ENCODE data around the gene ELMO3. TPM values are rescaled to one million over a fixed set of nuclear protein-coding genes. Genes with fewer than 3 reads are reported as not detected.

The ELMO3 gene
- total and polyA plus RNA-seq, 8 donors: 4.9 to 21.2 (median 8.5) TPM

- DNase-seq (peak in 2 of 4 donors; percentile 33 to 59), ATAC-seq (no peak)
- peaks cover 70 to 79% of the 10 kb centered on the region in 2 donors for H3K4me1 ChIP-seq
- peaks cover 0 to 7% of the 10 kb centered on the region in 2 donors for H3K27me3 ChIP-seq
- H3K27ac ChIP-seq: peak overlapping the region; percentile 92 to 97
- no peaks in the 10 kb centered on the region for H3K9me3 ChIP-seq
- TF ChIP-seq CTCF (IDR thresholded peaks at IDR 0.05): no peak
- peaks cover 0 to 17% of the 10 kb centered on the region in 2 donors for H3K36me3 ChIP-seq
- peak overlapping the region in 1 of 2 donors; percentile 81 for H3K4me3 ChIP-seq
- intact Hi-C loops (cut with DNase I): no loop called here
Measured at GRCh38 chr16:67243481-67243880, 44.5 kb downstream of the ELMO3 start.

DNA sequence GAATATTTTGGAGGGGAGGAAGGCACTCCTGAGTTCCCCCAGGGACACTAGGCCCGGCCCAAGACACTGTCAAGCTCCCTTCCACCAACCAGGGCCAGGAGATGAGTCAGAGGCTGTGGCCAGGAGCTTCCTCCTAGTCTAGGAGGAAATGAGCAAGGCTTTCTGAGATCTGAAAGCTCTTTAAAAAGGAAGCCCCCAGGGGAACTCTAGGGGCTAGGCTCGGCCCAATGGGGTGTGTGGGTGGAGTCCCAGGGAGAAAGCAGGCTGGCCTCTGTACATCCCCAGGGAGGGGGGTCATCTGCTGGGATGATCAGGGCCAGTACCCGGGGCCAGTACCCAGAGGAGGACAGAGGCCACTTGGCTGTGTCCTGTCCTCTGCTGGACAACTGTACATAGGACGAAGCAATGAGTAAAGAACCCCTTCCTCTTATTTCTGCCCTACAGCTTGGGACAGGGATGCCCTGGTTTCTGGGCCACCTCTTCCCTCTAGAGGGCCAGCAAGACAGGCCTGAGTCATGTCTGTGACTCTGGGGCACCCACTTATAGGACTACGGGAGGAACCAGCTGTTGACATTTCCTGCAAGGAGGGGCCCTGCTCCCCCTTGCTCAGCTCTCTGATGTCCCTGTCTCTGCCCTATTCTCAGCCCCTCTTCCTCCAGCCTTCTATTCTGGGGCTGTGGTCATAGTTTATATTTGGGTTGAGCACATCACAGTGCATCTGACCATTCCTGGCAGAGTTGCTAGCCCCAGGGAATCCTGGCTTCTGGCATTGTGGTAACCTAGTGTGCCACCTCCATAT lies 45.7 kb downstream of the ELMO3 start:
- peak in 1 of 2 donors; percentile 27 for TF ChIP-seq CTCF (IDR thresholded peaks at IDR 0.05)
- DNase-seq (peak in 2 of 4 donors; percentile 90 to 92), ATAC-seq (peak; percentile 0)
- Histone ChIP-seq H3K4me3 (peak overlapping the region in 1 of 2 donors; percentile 81), H3K27ac (peak overlapping the region; percentile 92 to 97), H3K36me3 (peaks cover 0 to 6% of the 10 kb centered on the region in 2 donors), H3K27me3 (peaks cover 0 to 18% of the 10 kb centered on the region in 2 donors), H3K9me3 (no peaks in the 10 kb centered on the region), H3K4me1 (peaks cover 75 to 86% of the 10 kb centered on the region in 2 donors)
- intact Hi-C loops (cut with DNase I): no loop called here

GRCh38 chr16:67245186-67245585 lies 46.3 kb downstream of the ELMO3 start:
- Histone ChIP-seq H3K4me1 (peaks cover 69 to 80% of the 10 kb centered on the region in 2 donors), H3K27ac (peak overlapping the region; percentile 92 to 97), H3K4me3 (peak overlapping the region in 1 of 2 donors; percentile 81), H3K9me3 (no peaks in the 10 kb centered on the region), H3K36me3 (peaks cover 0 to under 1% of the 10 kb centered on the region in 2 donors), H3K27me3 (peaks cover 0 to 24% of the 10 kb centered on the region in 2 donors)
- DNase-seq: no peak
- no peak for TF ChIP-seq CTCF (IDR thresholded peaks at IDR 0.05)
- intact Hi-C loops (cut with DNase I): no loop called here
- no peak for ATAC-seq

DNA sequence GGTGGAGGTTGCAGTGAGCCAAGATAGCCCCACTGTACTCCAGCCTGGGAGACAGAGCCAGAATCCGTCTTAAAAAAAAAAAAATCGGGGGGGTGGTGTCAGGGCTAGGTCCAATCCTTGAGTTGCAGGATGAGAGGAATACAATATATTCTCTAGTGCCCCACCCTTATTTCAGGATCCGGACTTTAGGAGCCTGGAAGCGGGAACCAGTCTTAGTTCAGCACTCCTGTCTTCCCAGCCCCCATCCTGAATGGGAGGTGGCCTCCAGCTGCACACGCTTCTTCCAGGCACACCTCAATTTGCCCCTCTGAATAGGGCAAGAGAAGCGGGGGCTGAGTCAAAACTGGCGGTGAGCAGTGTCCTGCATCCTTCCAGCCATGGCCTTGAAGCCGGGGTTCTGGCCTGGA lies 46.7 kb downstream of the ELMO3 start:
- peaks cover 65 to 75% of the 10 kb centered on the region in 2 donors for H3K4me1 ChIP-seq
- H3K36me3 ChIP-seq: no peaks in the 10 kb centered on the region
- no peak for TF ChIP-seq CTCF (IDR thresholded peaks at IDR 0.05)
- intact Hi-C loops (cut with DNase I): no loop called here
- DNase-seq (no peak), ATAC-seq (no peak)
- H3K9me3 ChIP-seq: no peaks in the 10 kb centered on the region
- H3K27me3 ChIP-seq: peaks cover 0 to 29% of the 10 kb centered on the region in 2 donors
- peak overlapping the region; percentile 92 to 97 for H3K27ac ChIP-seq
- H3K4me3 ChIP-seq: peak overlapping the region; percentile 70 to 81

DNA sequence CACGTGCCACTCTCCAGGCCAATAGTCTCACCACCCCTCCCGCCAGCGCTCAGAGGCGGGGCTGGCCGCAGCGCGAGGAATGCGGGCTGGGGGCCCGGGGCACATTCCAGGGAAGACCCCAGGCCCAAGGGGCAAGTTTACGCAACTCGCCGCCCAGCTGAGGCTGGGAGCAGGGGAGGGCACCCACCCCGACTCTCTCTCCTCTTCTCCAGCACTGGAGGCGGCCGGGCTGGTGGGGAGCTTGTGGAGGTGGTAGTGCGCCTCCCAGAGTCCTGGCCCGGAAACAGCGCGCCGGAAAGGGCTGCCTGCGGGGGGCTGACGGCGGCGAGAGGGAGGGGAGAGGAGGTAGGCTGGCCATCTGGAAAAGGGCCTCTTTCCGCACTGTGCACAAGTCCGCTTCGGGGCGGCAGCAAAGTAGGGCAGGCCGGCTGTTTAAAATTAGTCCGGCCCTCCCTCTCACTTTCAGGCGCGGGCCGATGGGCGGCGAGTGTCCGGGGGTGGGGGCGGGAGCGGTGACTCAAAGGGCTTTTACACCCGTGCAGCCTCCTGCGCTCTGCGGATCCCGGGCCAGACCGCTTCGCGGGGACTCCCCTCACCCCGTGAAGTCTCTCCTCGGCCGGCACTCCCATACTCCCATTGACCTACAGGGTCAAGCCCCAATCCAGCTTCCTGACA lies 47.3 kb downstream of the ELMO3 start:
- DNase-seq (peak; percentile 89 to 93 (median 93)), ATAC-seq (peak; percentile 42)
- no peaks in the 10 kb centered on the region for H3K9me3 ChIP-seq
- peak overlapping the region; percentile 92 to 97 for H3K27ac ChIP-seq
- H3K4me1 ChIP-seq: peaks cover 59 to 70% of the 10 kb centered on the region in 2 donors
- H3K4me3 ChIP-seq: peak overlapping the region; percentile 70 to 81
- no peaks in the 10 kb centered on the region for H3K36me3 ChIP-seq
- intact Hi-C loops (cut with DNase I): no loop called here
- H3K27me3 ChIP-seq: peaks cover 0 to 34% of the 10 kb centered on the region in 2 donors
- TF ChIP-seq CTCF (IDR thresholded peaks at IDR 0.05): peak in 1 of 2 donors; percentile 30

Data from left lung (tissue), 10 donors.